ENCODE results near the gene CNN2. TPM values are rescaled to one million over a fixed set of nuclear protein-coding genes. Genes with fewer than 3 reads are reported as not detected.
A peak's percentile ranks its signal among the peaks of the same experiment; 100 is the strongest.

CNN2 gene
- total and polyA plus RNA-seq, 2 of the 4 experiments (the other 2 are of a cell fraction), result 272 to 395 TPM

DNA sequence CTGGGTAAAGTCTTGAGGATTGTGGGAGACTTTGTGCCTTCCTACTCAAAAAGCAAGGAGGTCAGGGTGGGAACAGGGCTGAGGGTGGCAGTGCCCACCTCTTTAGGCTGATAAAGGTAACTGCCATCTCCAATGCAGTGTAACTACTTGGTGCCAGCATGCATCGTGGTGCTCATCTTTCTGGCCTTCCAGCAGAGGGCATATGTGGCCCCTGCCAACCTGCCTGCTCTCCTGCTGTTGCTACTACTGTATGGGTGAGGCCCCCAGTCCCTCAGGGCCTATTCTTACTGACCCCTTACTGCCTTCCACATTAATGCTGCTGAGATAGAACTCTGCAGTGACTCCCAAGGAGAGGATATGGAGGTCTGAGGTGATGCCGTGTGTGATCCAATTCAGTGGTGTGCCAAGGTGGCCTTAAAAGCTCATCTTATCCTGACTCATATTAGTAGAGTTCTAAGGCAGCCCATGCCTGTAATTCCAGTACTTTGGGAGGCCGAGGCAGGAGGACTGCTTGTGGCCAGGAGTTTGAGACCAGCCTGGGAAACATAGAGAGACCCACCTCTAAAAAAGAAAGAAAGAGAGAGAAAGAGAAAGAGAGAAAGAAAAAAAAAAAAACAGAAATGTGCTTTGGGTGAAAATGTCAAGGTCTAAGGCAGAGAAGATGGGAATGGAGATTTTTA lies 30.9 kb downstream of the CNN2 start:
- no peak overlapping the region for H4K5ac ChIP-seq (ENCODE audit: low read depth, low read length)
- H3K4me1 ChIP-seq (ENCODE audit: control insufficient read depth, insufficient read depth, low read length), result no peaks in the 10 kb centered on the region
- H3K9me1 ChIP-seq (ENCODE audit: insufficient read depth, low read length), result no peaks in the 10 kb centered on the region
- H4K91ac ChIP-seq (ENCODE audit: insufficient read depth, low read depth, low read length), result no peak overlapping the region
- no peak overlapping the region for H2AFZ ChIP-seq (replicated peaks; ENCODE audit: low read length, poor library complexity)
- H4K20me1 ChIP-seq (ENCODE audit: insufficient read depth, low read length), result no peaks in the 10 kb centered on the region
- intact Hi-C loops (cut with micrococcal nuclease) (no loop called here), in situ Hi-C loops (cut with MboI; ENCODE audit: low sequenced_read_pairs) (no loop called here), dilution Hi-C loops (cut with HindIII; ENCODE audit: low sequenced_read_pairs, unreplicated experiment) (no loop called here)
- H3K27me3 ChIP-seq (ENCODE audit: control insufficient read depth, insufficient read depth, low read length), result no peaks in the 10 kb centered on the region
- H3K36me3 ChIP-seq (ENCODE audit: control insufficient read depth, insufficient read depth, low read length), result peaks cover 1% of the 10 kb centered on the region; the same call in 1 of the 2 replicates
- CTCF ChIA-PET, result no interaction called here
- no peak overlapping the region for H3K18ac ChIP-seq (ENCODE audit: low read depth, low read length)
- no peak overlapping the region for H2BK120ac ChIP-seq (ENCODE audit: low read depth, low read length)
- H3K4me3 ChIP-seq (ENCODE audit: insufficient read depth, low read depth, low read length), result no peak overlapping the region
- POLR2A ChIA-PET (ENCODE audit: unreplicated experiment), result no interaction called here
- BruUV-seq (replicated peaks), result no TSS peak
- no peak for TF ChIP-seq CEBPB (IDR thresholded peaks at IDR 0.05; ENCODE audit: low read depth, low read length)
- no peak for TF ChIP-seq MXI1 (IDR thresholded peaks at IDR 0.05; ENCODE audit: borderline replicate concordance, low read depth, low read length)
- no peak for TF ChIP-seq NFE2L2 (IDR thresholded peaks at IDR 0.05; ENCODE audit: low read depth, low read length)
- TF ChIP-seq, protein P1, sequence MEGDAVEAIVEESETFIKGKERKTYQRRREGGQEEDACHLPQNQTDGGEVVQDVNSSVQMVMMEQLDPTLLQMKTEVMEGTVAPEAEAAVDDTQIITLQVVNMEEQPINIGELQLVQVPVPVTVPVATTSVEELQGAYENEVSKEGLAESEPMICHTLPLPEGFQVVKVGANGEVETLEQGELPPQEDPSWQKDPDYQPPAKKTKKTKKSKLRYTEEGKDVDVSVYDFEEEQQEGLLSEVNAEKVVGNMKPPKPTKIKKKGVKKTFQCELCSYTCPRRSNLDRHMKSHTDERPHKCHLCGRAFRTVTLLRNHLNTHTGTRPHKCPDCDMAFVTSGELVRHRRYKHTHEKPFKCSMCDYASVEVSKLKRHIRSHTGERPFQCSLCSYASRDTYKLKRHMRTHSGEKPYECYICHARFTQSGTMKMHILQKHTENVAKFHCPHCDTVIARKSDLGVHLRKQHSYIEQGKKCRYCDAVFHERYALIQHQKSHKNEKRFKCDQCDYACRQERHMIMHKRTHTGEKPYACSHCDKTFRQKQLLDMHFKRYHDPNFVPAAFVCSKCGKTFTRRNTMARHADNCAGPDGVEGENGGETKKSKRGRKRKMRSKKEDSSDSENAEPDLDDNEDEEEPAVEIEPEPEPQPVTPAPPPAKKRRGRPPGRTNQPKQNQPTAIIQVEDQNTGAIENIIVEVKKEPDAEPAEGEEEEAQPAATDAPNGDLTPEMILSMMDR (conservative IDR thresholded peaks at IDR 0.05; ENCODE audit: low read depth, low read length), result no peak
- no peak for TF ChIP-seq BHLHE40 (IDR thresholded peaks at IDR 0.05; ENCODE audit: low read depth, low read length)
- TF ChIP-seq, protein P2, sequence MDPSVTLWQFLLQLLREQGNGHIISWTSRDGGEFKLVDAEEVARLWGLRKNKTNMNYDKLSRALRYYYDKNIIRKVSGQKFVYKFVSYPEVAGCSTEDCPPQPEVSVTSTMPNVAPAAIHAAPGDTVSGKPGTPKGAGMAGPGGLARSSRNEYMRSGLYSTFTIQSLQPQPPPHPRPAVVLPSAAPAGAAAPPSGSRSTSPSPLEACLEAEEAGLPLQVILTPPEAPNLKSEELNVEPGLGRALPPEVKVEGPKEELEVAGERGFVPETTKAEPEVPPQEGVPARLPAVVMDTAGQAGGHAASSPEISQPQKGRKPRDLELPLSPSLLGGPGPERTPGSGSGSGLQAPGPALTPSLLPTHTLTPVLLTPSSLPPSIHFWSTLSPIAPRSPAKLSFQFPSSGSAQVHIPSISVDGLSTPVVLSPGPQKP (IDR thresholded peaks at IDR 0.05; ENCODE audit: borderline replicate concordance, low read depth, low read length), result no peak
- TF ChIP-seq RCOR1 (IDR thresholded peaks at IDR 0.05; ENCODE audit: insufficient replicate concordance, low read length), result no peak
- no peak for TF ChIP-seq POLR2A (IDR thresholded peaks at IDR 0.05; ENCODE audit: low read depth, low read length)
- no peak for TF ChIP-seq SMC3 (IDR thresholded peaks at IDR 0.05; ENCODE audit: low read depth, low read length)
- TF ChIP-seq FOS (IDR thresholded peaks at IDR 0.05; ENCODE audit: low read depth, low read length), result no peak
- no peak for TF ChIP-seq MAZ (IDR thresholded peaks at IDR 0.05; ENCODE audit: borderline replicate concordance, low read depth, low read length)
- TF ChIP-seq MAFK (IDR thresholded peaks at IDR 0.05; ENCODE audit: low read depth, low read length), result no peak
- TF ChIP-seq, protein P3, sequence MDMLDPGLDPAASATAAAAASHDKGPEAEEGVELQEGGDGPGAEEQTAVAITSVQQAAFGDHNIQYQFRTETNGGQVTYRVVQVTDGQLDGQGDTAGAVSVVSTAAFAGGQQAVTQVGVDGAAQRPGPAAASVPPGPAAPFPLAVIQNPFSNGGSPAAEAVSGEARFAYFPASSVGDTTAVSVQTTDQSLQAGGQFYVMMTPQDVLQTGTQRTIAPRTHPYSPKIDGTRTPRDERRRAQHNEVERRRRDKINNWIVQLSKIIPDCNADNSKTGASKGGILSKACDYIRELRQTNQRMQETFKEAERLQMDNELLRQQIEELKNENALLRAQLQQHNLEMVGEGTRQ (IDR thresholded peaks at IDR 0.05; ENCODE audit: low read depth, low read length), result no peak
- no peak for TF ChIP-seq RFX5 (IDR thresholded peaks at IDR 0.05; ENCODE audit: low read depth, low read length)
- TF ChIP-seq CHD1 (IDR thresholded peaks at IDR 0.05; ENCODE audit: low read depth, low read length), result no peak
- TF ChIP-seq RAD21 (IDR thresholded peaks at IDR 0.05; ENCODE audit: low read length), result no peak
- no peak overlapping the region for H3K56ac ChIP-seq (ENCODE audit: extremely low read depth, insufficient read depth, low read length)
- H2BK15ac ChIP-seq (ENCODE audit: low read depth, low read length), result no peak overlapping the region
- H2BK5ac ChIP-seq (ENCODE audit: low read depth, low read length, poor library complexity, severe bottlenecking), result no peak overlapping the region
- no peak overlapping the region for H2BK20ac ChIP-seq (ENCODE audit: low read depth, low read length)
- H4K8ac ChIP-seq (ENCODE audit: low read depth in 2 of 2, low read length in 2 of 2), result no peak overlapping the region
- WGBS, 2 experiments (ENCODE audit: extremely low coverage in 2 of 2, insufficient read length in 1 of 2), result 56% methylated on average over 1 of the region's 3 CpGs; no CpG with 5 or more reads in 1 of the 2 experiments
- no peak overlapping the region for H3K4me2 ChIP-seq (ENCODE audit: low read depth, low read length)
- no peak overlapping the region for H2AK9ac ChIP-seq (replicated peaks; ENCODE audit: low read depth, low read length, poor library complexity)
- no peak overlapping the region for H3K4ac ChIP-seq (ENCODE audit: low read depth, low read length)
- H3K9me3 ChIP-seq (ENCODE audit: control insufficient read depth, insufficient read depth, low read length), result peaks cover 36% of the 10 kb centered on the region
- H3K9ac ChIP-seq (ENCODE audit: low read depth, low read length), result no peak overlapping the region
- H2AK5ac ChIP-seq (ENCODE audit: low read depth, low read length), result no peak overlapping the region
- ATAC-seq (ENCODE audit: low read depth) (no peak), DNase-seq (peak; percentile 67)
- H3K14ac ChIP-seq (replicated peaks; ENCODE audit: low read depth, low read length), result no peak overlapping the region
- no peaks in the 10 kb centered on the region for H3K79me1 ChIP-seq (ENCODE audit: low read depth in 1 of 2, low read length in 2 of 2)
- H3K23ac ChIP-seq (ENCODE audit: low read depth, low read length), result no peak overlapping the region
- H3K27ac ChIP-seq (ENCODE audit: insufficient read depth, low read length), result no peak overlapping the region
